Measurements from ENCODE around the gene TAF1D. TPM values are rescaled to one million over a fixed set of nuclear protein-coding genes. Genes with fewer than 3 reads are reported as not detected.

TAF1D gene
- total RNA-seq, 1 experiment from 2014 or later: 272 TPM

GRCh38 chr11:93710239-93710638 is 31.1 kb downstream of the TAF1D start:
- no peak overlapping the region for H3K18ac ChIP-seq (ENCODE audit: insufficient read length, low read depth, low read length)
- WGBS (ENCODE audit: extremely low coverage, insufficient read length, low lambda C conversion rate): no CpG with 5 or more reads among the region's 1 CpG
- H3K4me1 Mint-ChIP-seq: peaks cover 9 to 10% of the 10 kb centered on the region in 2 experiments
- H3K23me2 ChIP-seq (ENCODE audit: insufficient read length, low read depth, low read length, poor library complexity, severe bottlenecking): no peaks in the 10 kb centered on the region
- H3K27me3 Mint-ChIP-seq (ENCODE audit: low read depth): no peaks in the 10 kb centered on the region
- no peak overlapping the region for H3K27ac ChIP-seq (ENCODE audit: insufficient read length, low read depth, low read length)
- peaks cover 21 to 22% of the 10 kb centered on the region in 2 experiments; a peak in 4 of 5 replicates for H3K9me3 Mint-ChIP-seq
- H3K36me3 Mint-ChIP-seq (ENCODE audit: insufficient read depth in 1 of 3, low read depth in 3 of 3): peaks cover 58 to 76% (median 75%) of the 10 kb centered on the region in 3 experiments
- H4K20me1 ChIP-seq (ENCODE audit: control insufficient read depth, insufficient read depth, insufficient read length): no peaks in the 10 kb centered on the region
- H3K14ac ChIP-seq (ENCODE audit: insufficient read depth, low read length): no peak overlapping the region
- no peak overlapping the region for H3K23ac ChIP-seq (ENCODE audit: insufficient read length, low read depth, low read length)
- no peak overlapping the region for H3K4me2 ChIP-seq (ENCODE audit: insufficient read depth, insufficient read length, low read length)
- no peak overlapping the region for H2AFZ ChIP-seq (ENCODE audit: low read length)
- no peak overlapping the region for H3T11ph ChIP-seq (ENCODE audit: low read length)
- no peak overlapping the region for H3K9ac ChIP-seq (ENCODE audit: extremely low read depth, insufficient read length, low read length)
- no peak overlapping the region for H4K91ac ChIP-seq (ENCODE audit: insufficient read length, low read depth, low read length)
- TF ChIP-seq, protein P1, sequence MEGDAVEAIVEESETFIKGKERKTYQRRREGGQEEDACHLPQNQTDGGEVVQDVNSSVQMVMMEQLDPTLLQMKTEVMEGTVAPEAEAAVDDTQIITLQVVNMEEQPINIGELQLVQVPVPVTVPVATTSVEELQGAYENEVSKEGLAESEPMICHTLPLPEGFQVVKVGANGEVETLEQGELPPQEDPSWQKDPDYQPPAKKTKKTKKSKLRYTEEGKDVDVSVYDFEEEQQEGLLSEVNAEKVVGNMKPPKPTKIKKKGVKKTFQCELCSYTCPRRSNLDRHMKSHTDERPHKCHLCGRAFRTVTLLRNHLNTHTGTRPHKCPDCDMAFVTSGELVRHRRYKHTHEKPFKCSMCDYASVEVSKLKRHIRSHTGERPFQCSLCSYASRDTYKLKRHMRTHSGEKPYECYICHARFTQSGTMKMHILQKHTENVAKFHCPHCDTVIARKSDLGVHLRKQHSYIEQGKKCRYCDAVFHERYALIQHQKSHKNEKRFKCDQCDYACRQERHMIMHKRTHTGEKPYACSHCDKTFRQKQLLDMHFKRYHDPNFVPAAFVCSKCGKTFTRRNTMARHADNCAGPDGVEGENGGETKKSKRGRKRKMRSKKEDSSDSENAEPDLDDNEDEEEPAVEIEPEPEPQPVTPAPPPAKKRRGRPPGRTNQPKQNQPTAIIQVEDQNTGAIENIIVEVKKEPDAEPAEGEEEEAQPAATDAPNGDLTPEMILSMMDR (conservative IDR thresholded peaks at IDR 0.05): no peak
- no peak overlapping the region for H2BK120ac ChIP-seq (ENCODE audit: low read depth, low read length, poor library complexity, severe bottlenecking)
- H3K27ac Mint-ChIP-seq: no peak overlapping the region
- H2AK5ac ChIP-seq (ENCODE audit: insufficient read length, low read length): no peak overlapping the region
- no peak overlapping the region for H4K5ac ChIP-seq (ENCODE audit: insufficient read length, low read depth, low read length)
- no peaks in the 10 kb centered on the region for H3K79me2 ChIP-seq (ENCODE audit: insufficient read depth, low read length)
- no peak overlapping the region for H3K4ac ChIP-seq (ENCODE audit: low read depth, low read length)
- H2BK12ac ChIP-seq (ENCODE audit: insufficient read length, low read depth, low read length): no peak overlapping the region
- H3K9me3 ChIP-seq (ENCODE audit: control insufficient read depth, low read depth, low read length): no peaks in the 10 kb centered on the region
- no peak overlapping the region for H2BK15ac ChIP-seq (ENCODE audit: low read depth, low read length)
- no peak overlapping the region for H4K8ac ChIP-seq (replicated peaks; ENCODE audit: insufficient read length, low read depth, low read length)
- no peak overlapping the region for H3K56ac ChIP-seq (ENCODE audit: insufficient read length, low read depth, low read length)
- H3K79me1 ChIP-seq (ENCODE audit: insufficient read depth, low read depth, low read length, poor library complexity, severe bottlenecking): no peaks in the 10 kb centered on the region
- no peak for DNase-seq
- no peak overlapping the region for H3K4me3 Mint-ChIP-seq
- no peak overlapping the region for H2BK5ac ChIP-seq (ENCODE audit: insufficient read length, low read length)
- no peaks in the 10 kb centered on the region for H3K27me3 ChIP-seq (ENCODE audit: insufficient read depth, low read length)
- H2BK20ac ChIP-seq (ENCODE audit: low read depth, low read length, poor library complexity, severe bottlenecking): no peak overlapping the region
- no peaks in the 10 kb centered on the region for H3K4me1 ChIP-seq (ENCODE audit: insufficient read depth, low read length)
